Glomerular endothelial cell (primary cell): ENCODE results near the gene FAM32A. TPM values are rescaled to one million over a fixed set of nuclear protein-coding genes. Genes with fewer than 3 reads are reported as not detected.

ENCODE experiments used
- total RNA-seq: library from RNA; depleted of rRNA; stranded (reverse); fragments of >200 nt; gene quantifications from 2 replicates; pipeline ENCODE4 v1.2.3, GENCODE V29; 2015

The FAM32A gene
- total RNA-seq, 1 donor from 2014 or later: 108 TPM

Other genes with a start within 250 kb of the FAM32A start
- not detected in 2 replicates for gene OR10H4, start 236.4 kb upstream of the FAM32A start, total RNA-seq
- gene TPM4, start 108.9 kb upstream of the FAM32A start, total RNA-seq: 810 and 865 TPM in 2 replicates
- 67.5 and 78.0 TPM in 2 replicates for gene RAB8A, start 73.5 kb upstream of the FAM32A start, total RNA-seq
- gene HSH2D, start 41.7 kb upstream of the FAM32A start, total RNA-seq: not detected in 2 replicates
- gene CIB3, start 11.9 kb upstream of the FAM32A start, total RNA-seq: not detected in 2 replicates
- 127 and 151 TPM in 2 replicates for gene AP1M1, start 12.5 kb downstream of the FAM32A start, total RNA-seq
- gene KLF2, start 139.4 kb downstream of the FAM32A start, total RNA-seq: 5.9 and 36.1 TPM in 2 replicates